NOMO-1 treated with dmso at 0.1 percent for 144 hours (cell line): ENCODE data around the gene CTNNA3.

Experiments used
- DNase-seq: peaks from one replicate; lab custom pipeline; 2025; ENCODE audit not compliant: unreplicated experiment; lab: John Stamatoyannopoulos, UW

Gene CTNNA3

GRCh38 chr10:66951896-66952295, 744.1 kb downstream of the CTNNA3 start:
- no peak for DNase-seq

GRCh38 chr10:66943590-66943989, 752.4 kb downstream of the CTNNA3 start:
- no peak for DNase-seq

- no peak for DNase-seq
Observed at GRCh38 chr10:66942407-66942806, 753.6 kb downstream of the CTNNA3 start.

- DNase-seq = no peak
Observed at GRCh38 chr10:66941491-66941890, 754.5 kb downstream of the CTNNA3 start.

- no peak for DNase-seq
Observed at GRCh38 chr10:66940965-66941364, 755.0 kb downstream of the CTNNA3 start.

GRCh38 chr10:66934711-66935110, 761.3 kb downstream of the CTNNA3 start:
- DNase-seq = no peak

- no peak for DNase-seq
Observed at GRCh38 chr10:66931949-66932343, 764.0 kb downstream of the CTNNA3 start.

GRCh38 chr10:66931340-66931948, 764.6 kb downstream of the CTNNA3 start:
- DNase-seq = peak; percentile 2

- no peak for DNase-seq
Observed at GRCh38 chr10:66929375-66929774, 766.6 kb downstream of the CTNNA3 start.

GRCh38 chr10:66928776-66929175, 767.2 kb downstream of the CTNNA3 start:
- no peak for DNase-seq

GRCh38 chr10:66927971-66928770, 767.8 kb downstream of the CTNNA3 start:
- DNase-seq = no peak

- DNase-seq = no peak
Observed at GRCh38 chr10:66927251-66927935, 768.6 kb downstream of the CTNNA3 start.

GRCh38 chr10:66926841-66927240, 769.2 kb downstream of the CTNNA3 start:
- no peak for DNase-seq

GRCh38 chr10:66925896-66926715, 769.9 kb downstream of the CTNNA3 start, which contains the start of gene LRRTM3:
Gene LRRTM3 (plus strand): TSS chr10:66926036.
- peak; percentile 38 for DNase-seq

GRCh38 chr10:66925373-66925772, 770.6 kb downstream of the CTNNA3 start:
- no peak for DNase-seq

- no peak for DNase-seq
Observed at GRCh38 chr10:66924674-66925345, 771.2 kb downstream of the CTNNA3 start.

- no peak for DNase-seq
Observed at GRCh38 chr10:66919248-66919647, 776.7 kb downstream of the CTNNA3 start.

GRCh38 chr10:66917104-66917503, 778.9 kb downstream of the CTNNA3 start:
- no peak for DNase-seq

GRCh38 chr10:66916030-66916429, 780.0 kb downstream of the CTNNA3 start:
- DNase-seq = no peak

- no peak for DNase-seq
Observed at GRCh38 chr10:66910671-66911070, 785.3 kb downstream of the CTNNA3 start.

GRCh38 chr10:66892871-66893270, 803.1 kb downstream of the CTNNA3 start:
- no peak for DNase-seq
